GM23338 (cell line): ENCODE results near the gene NWD2. TPM values are rescaled to one million over a fixed set of nuclear protein-coding genes. Genes with fewer than 3 reads are reported as not detected.

Experiments
- ATAC-seq: fragments of 200-7000 bp; cut with Tn5 transposase; 3 replicates; pipeline ENCODE4 v1.9.1; 2020
- DNase-seq: peaks from one replicate; pipeline ENCODE4 v3.0.0-alpha.2; 2015; ENCODE audit warnings: low spot score
- H2AFZ ChIP-seq: fragments of 200-600 bp; sonication (generic); 2 replicates; pipeline ENCODE4 v1.8.0; 2016; ENCODE audit warnings: antibody characterized with exemption, mild to moderate bottlenecking, moderate library complexity
- H3F3A ChIP-seq: fragments of 200-600 bp; sonication (generic); replicated peaks from 2 replicates; pipeline ENCODE4 v1.8.0; 2017; ENCODE audit warnings: antibody characterized with exemption, mixed run types, low read depth
- H3K27ac ChIP-seq: fragments of 200-600 bp; sonication (generic); 2 replicates; pipeline ENCODE4 v1.6.1; 2016; ENCODE audit warnings: low read depth
- H3K27me3 ChIP-seq: fragments of 200-600 bp; sonication (generic); 2 replicates; pipeline ENCODE4 v1.8.0; 2016; ENCODE audit warnings: mild to moderate bottlenecking, mixed run types, moderate library complexity; ENCODE audit not compliant: insufficient read depth
- H3K36me3 ChIP-seq: fragments of 200-600 bp; sonication (generic); 2 replicates; pipeline ENCODE4 v1.8.0; 2016; ENCODE audit warnings: mild to moderate bottlenecking; ENCODE audit not compliant: insufficient read depth
- H3K4me1 ChIP-seq: fragments of 200-600 bp; sonication (generic); 2 replicates; pipeline ENCODE4 v1.8.0; 2016; ENCODE audit warnings: mild to moderate bottlenecking, moderate library complexity; ENCODE audit not compliant: insufficient read depth
- H3K4me2 ChIP-seq: fragments of 200-600 bp; sonication (generic); 2 replicates; pipeline ENCODE4 v1.7.1; 2017; ENCODE audit warnings: mixed run types
- H3K4me3 ChIP-seq: fragments of 200-600 bp; sonication (generic); 2 replicates; pipeline ENCODE4 v1.6.1; 2016; ENCODE audit warnings: mixed run types
- H3K79me2 ChIP-seq: fragments of 200-600 bp; sonication (generic); replicated peaks from 2 replicates; pipeline ENCODE4 v1.8.0; 2017; ENCODE audit warnings: mild to moderate bottlenecking; ENCODE audit not compliant: insufficient read depth
- H3K9me2 ChIP-seq: fragments of 200-600 bp; sonication (generic); 2 replicates; pipeline ENCODE4 v1.8.0; 2017; ENCODE audit not compliant: insufficient read depth
- H4K20me1 ChIP-seq: fragments of 200-600 bp; sonication (generic); replicated peaks from 2 replicates; pipeline ENCODE4 v1.8.0; 2017; ENCODE audit warnings: mild to moderate bottlenecking; ENCODE audit not compliant: insufficient read depth
- H3K27ac Mint-ChIP-seq: 2 replicates; pipeline ENCODE4 v1.8.0; 2020; ENCODE audit warnings: inconsistent platforms, mild to moderate bottlenecking, moderate library complexity, mixed read lengths
- H3K27me3 Mint-ChIP-seq: 3 replicates; pipeline ENCODE4 v1.8.0; 2022; ENCODE audit warnings: low read depth, mild to moderate bottlenecking, moderate library complexity, mixed read lengths, inconsistent platforms; ENCODE audit not compliant: insufficient read depth, poor library complexity
- H3K36me3 Mint-ChIP-seq: 3 replicates; pipeline ENCODE4 v1.8.0; 2021; ENCODE audit warnings: low read depth, mild to moderate bottlenecking, inconsistent platforms, moderate library complexity, mixed read lengths
- H3K4me1 Mint-ChIP-seq: 3 replicates; pipeline ENCODE4 v1.8.0; 2020; ENCODE audit warnings: mild to moderate bottlenecking, inconsistent platforms, mixed read lengths
- H3K4me3 Mint-ChIP-seq: 3 replicates; pipeline ENCODE4 v1.8.0; 2021; ENCODE audit warnings: moderate library complexity, mild to moderate bottlenecking, inconsistent platforms, mixed read lengths
- H3K9me3 Mint-ChIP-seq: 3 replicates; pipeline ENCODE4 v1.8.0; 2020; ENCODE audit warnings: moderate library complexity, mild to moderate bottlenecking, inconsistent platforms, mixed read lengths
- CTCF ChIP-seq, 2 experiments: fragments of 200-600 bp in 1 of 2; sonication (generic) in 1 of 2; conservative IDR thresholded peaks; 2 replicates each; pipeline versions ENCODE4 v1.5.1 to v1.6.1; 2016 to 2017; ENCODE audit warnings: antibody characterized with exemption in 2 of 2, low read depth in 2 of 2, mild to moderate bottlenecking in 2 of 2, moderate library complexity in 1 of 2
- EZH2 ChIP-seq: fragments of 200-600 bp; sonication (generic); IDR thresholded peaks from one replicate; pipeline ENCODE4 v1.8.0; 2017; ENCODE audit warnings: antibody characterized with exemption, mild to moderate bottlenecking, low read depth; ENCODE audit not compliant: unreplicated experiment
- EZH2phosphoT487 ChIP-seq: fragments of 200-600 bp; sonication (generic); IDR thresholded peaks from one replicate; pipeline ENCODE4 v1.8.1; 2018; ENCODE audit warnings: antibody characterized with exemption; ENCODE audit not compliant: unreplicated experiment
- REST ChIP-seq: IDR thresholded peaks from one replicate; pipeline ENCODE4 v1.6.1; 2018; ENCODE audit warnings: antibody characterized with exemption; ENCODE audit not compliant: unreplicated experiment
- ZNF331 ChIP-seq: fragments of 250-450 bp; sonication (Bioruptor Pico); IDR thresholded peaks from 2 replicates; pipeline ENCODE4 v1.5.0; 2020; ENCODE audit warnings: low read depth, mild to moderate bottlenecking, moderate library complexity
- ZNF462 ChIP-seq: fragments of 250-450 bp; sonication (Bioruptor Pico); IDR thresholded peaks from 2 replicates; pipeline ENCODE4 v1.5.0; 2020; ENCODE audit warnings: mild to moderate bottlenecking, moderate library complexity
- polyA plus RNA-seq: library from polyadenylated mRNA; unstranded; fragments of >200 nt; fragmentation: Nextera tagmentation; extraction: Ambion mirVana; gene quantifications from 2 replicates; pipeline ENCODE4 v1.2.1, GENCODE V29; 2016
- total RNA-seq: library from RNA; depleted of rRNA; stranded (reverse); fragments of >200 nt; shearing (Covaris generic); gene quantifications from 2 replicates; pipeline ENCODE4 v1.2.3, GENCODE V29; 2014

NWD2 gene
- total and polyA plus RNA-seq, 2 experiments from 2014 or later: 0.07 TPM; not detected in 1

- H3K4me3 ChIP-seq: no peak overlapping the region
- no peak overlapping the region for H2AFZ ChIP-seq
- Mint-ChIP-seq H3K4me1 (no peaks in the 10 kb centered on the region), H3K36me3 (no peaks in the 10 kb centered on the region), H3K27ac (no peak overlapping the region), H3K4me3 (no peak overlapping the region), H3K27me3 (no peaks in the 10 kb centered on the region), H3K9me3 (no peaks in the 10 kb centered on the region)
- no peak overlapping the region for H3K27ac ChIP-seq
- DNase-seq (no peak), ATAC-seq (no peak)
- H3K27me3 ChIP-seq: no peaks in the 10 kb centered on the region
- no peaks in the 10 kb centered on the region for H4K20me1 ChIP-seq
- H3K4me2 ChIP-seq: no peak overlapping the region
- no peaks in the 10 kb centered on the region for H3F3A ChIP-seq
- H3K9me2 ChIP-seq: peaks cover 4% of the 10 kb centered on the region
- no peaks in the 10 kb centered on the region for H3K4me1 ChIP-seq
- TF ChIP-seq EZH2: no peak
- TF ChIP-seq CTCF (conservative IDR thresholded peaks at IDR 0.05; ENCODE audit: low read depth in 2 of 2): no peak
- no peak for TF ChIP-seq ZNF331
- TF ChIP-seq REST: no peak
- TF ChIP-seq ZNF462: no peak
- no peak for TF ChIP-seq EZH2phosphoT487
- no peaks in the 10 kb centered on the region for H3K36me3 ChIP-seq
- H3K79me2 ChIP-seq: no peaks in the 10 kb centered on the region
Observed at GRCh38 chr4:37475776-37476175, 231.2 kb downstream of the NWD2 start.
